H9 (cell line): Measurements from ENCODE around the gene ABCG2. TPM values are rescaled to one million over a fixed set of nuclear protein-coding genes. Genes with fewer than 3 reads are reported as not detected.

Source experiments
- DNase-seq: peaks from one replicate; pipeline ENCODE4 v3.0.0-alpha.2; 2017
- H2AFZ ChIP-seq: one replicate; pipeline ENCODE4 v1.6.1; 2013; ENCODE audit warnings: mild to moderate bottlenecking, low read length, control low read depth, moderate library complexity
- H2AK5ac ChIP-seq: 2 replicates; pipeline ENCODE4 v1.6.1; 2013; ENCODE audit warnings: low read length, control low read depth, mixed read lengths; ENCODE audit not compliant: insufficient read length
- H2BK120ac ChIP-seq: one replicate; pipeline ENCODE4 v1.6.1; 2013; ENCODE audit warnings: low read depth, mild to moderate bottlenecking, low read length, control low read depth, inconsistent platforms; ENCODE audit not compliant: poor library complexity, severe bottlenecking
- H2BK12ac ChIP-seq: 2 replicates; pipeline ENCODE4 v1.6.1; 2013; ENCODE audit warnings: low read length, control low read depth, mixed read lengths, low read depth; ENCODE audit not compliant: insufficient read length
- H2BK15ac ChIP-seq: 2 replicates; pipeline ENCODE4 v1.6.1; 2013; ENCODE audit warnings: low read depth, low read length, control low read depth
- H2BK20ac ChIP-seq: one replicate; pipeline ENCODE4 v1.6.1; 2013; ENCODE audit warnings: low read depth, mild to moderate bottlenecking, low read length, control low read depth, inconsistent platforms; ENCODE audit not compliant: poor library complexity, severe bottlenecking
- H2BK5ac ChIP-seq: 2 replicates; pipeline ENCODE4 v1.6.1; 2013; ENCODE audit warnings: low read length, control low read depth, mixed read lengths; ENCODE audit not compliant: insufficient read length
- H3K14ac ChIP-seq: 2 replicates; pipeline ENCODE4 v1.6.1; 2013; ENCODE audit warnings: low read length, control low read depth; ENCODE audit not compliant: insufficient read depth
- H3K18ac ChIP-seq: 2 replicates; pipeline ENCODE4 v1.6.1; 2013; ENCODE audit warnings: low read depth, mild to moderate bottlenecking, mixed read lengths, low read length, control low read depth; ENCODE audit not compliant: insufficient read length
- H3K23ac ChIP-seq: 2 replicates; pipeline ENCODE4 v1.6.1; 2013; ENCODE audit warnings: low read length, control low read depth, mixed read lengths, low read depth; ENCODE audit not compliant: insufficient read length
- H3K23me2 ChIP-seq: 2 replicates; pipeline ENCODE4 v1.6.1; 2013; ENCODE audit warnings: low read depth, mild to moderate bottlenecking, mixed read lengths, low read length, control low read depth; ENCODE audit not compliant: insufficient read length, poor library complexity, severe bottlenecking
- H3K27ac ChIP-seq: 2 replicates; pipeline ENCODE4 v1.5.1; 2013; ENCODE audit warnings: low read length, control low read depth, mixed read lengths, low read depth; ENCODE audit not compliant: insufficient read length
- H3K27me3 ChIP-seq: 2 replicates; pipeline ENCODE4 v1.6.1; 2013; ENCODE audit warnings: low read length, control low read depth, inconsistent platforms; ENCODE audit not compliant: insufficient read depth
- H3K4ac ChIP-seq: 2 replicates; pipeline ENCODE4 v1.6.1; 2013; ENCODE audit warnings: low read depth, mild to moderate bottlenecking, control low read depth, inconsistent platforms, low read length, moderate library complexity
- H3K4me1 ChIP-seq: 2 replicates; pipeline ENCODE4 v1.6.1; 2013; ENCODE audit warnings: low read length, control low read depth, inconsistent platforms; ENCODE audit not compliant: insufficient read depth
- H3K4me2 ChIP-seq: 2 replicates; pipeline ENCODE4 v1.6.1; 2013; ENCODE audit warnings: low read length, control low read depth, mixed read lengths; ENCODE audit not compliant: insufficient read length, insufficient read depth
- H3K56ac ChIP-seq: 2 replicates; pipeline ENCODE4 v1.6.1; 2013; ENCODE audit warnings: low read depth, mild to moderate bottlenecking, mixed read lengths, low read length, control low read depth; ENCODE audit not compliant: insufficient read length
- H3K79me1 ChIP-seq: 2 replicates; pipeline ENCODE4 v1.6.1; 2013; ENCODE audit warnings: low read depth, mild to moderate bottlenecking, moderate library complexity, low read length, control low read depth, inconsistent platforms; ENCODE audit not compliant: insufficient read depth, poor library complexity, severe bottlenecking
- H3K79me2 ChIP-seq: 2 replicates; pipeline ENCODE4 v1.6.1; 2013; ENCODE audit warnings: low read length, control low read depth, inconsistent platforms; ENCODE audit not compliant: insufficient read depth
- H3K9ac ChIP-seq: 2 replicates; pipeline ENCODE4 v1.6.1; 2013; ENCODE audit warnings: low read length, control low read depth, mixed read lengths; ENCODE audit not compliant: insufficient read length; ENCODE audit errors: extremely low read depth
- H3K9me3 ChIP-seq: one replicate; pipeline ENCODE4 v1.6.1; 2013; ENCODE audit warnings: low read depth, low read length, inconsistent platforms; ENCODE audit not compliant: control insufficient read depth
- H3T11ph ChIP-seq: one replicate; pipeline ENCODE4 v1.6.1; 2013; ENCODE audit warnings: mild to moderate bottlenecking, low read length, control low read depth, inconsistent platforms
- H4K20me1 ChIP-seq: one replicate; pipeline ENCODE4 v1.6.1; 2013; ENCODE audit not compliant: control insufficient read depth, insufficient read length, insufficient read depth
- H4K5ac ChIP-seq: 2 replicates; pipeline ENCODE4 v1.6.1; 2013; ENCODE audit warnings: low read depth, mild to moderate bottlenecking, mixed read lengths, low read length, control low read depth; ENCODE audit not compliant: insufficient read length
- H4K8ac ChIP-seq: replicated peaks from 2 replicates; pipeline ENCODE4 v1.6.1; 2013; ENCODE audit warnings: low read length, control low read depth, mixed read lengths, low read depth; ENCODE audit not compliant: insufficient read length
- H4K91ac ChIP-seq: 2 replicates; pipeline ENCODE4 v1.6.1; 2013; ENCODE audit warnings: low read depth, mild to moderate bottlenecking, moderate library complexity, mixed read lengths, low read length, control low read depth; ENCODE audit not compliant: insufficient read length
- H3K27ac Mint-ChIP-seq, 3 experiments: 2 replicates in 2 of 3; 3 replicates in 1 of 3; pipeline ENCODE4 v1.8.0; 2020 to 2021; ENCODE audit warnings: mixed read lengths in 3 of 3, mild to moderate bottlenecking in 1 of 3, moderate library complexity in 1 of 3
- H3K27me3 Mint-ChIP-seq: 2 replicates; pipeline ENCODE4 v1.8.0; 2021; ENCODE audit warnings: low read depth, mild to moderate bottlenecking, moderate library complexity, mixed read lengths
- H3K36me3 Mint-ChIP-seq, 3 experiments: 2 replicates in 2 of 3; 3 replicates in 1 of 3; pipeline ENCODE4 v1.8.0; 2020 to 2021; ENCODE audit warnings: low read depth in 3 of 3, mixed read lengths in 3 of 3; ENCODE audit not compliant: insufficient read depth in 1 of 3
- H3K4me1 Mint-ChIP-seq, 2 experiments: 2 replicates each; pipeline ENCODE4 v1.8.0; 2020; ENCODE audit warnings: mixed read lengths in 2 of 2
- H3K4me3 Mint-ChIP-seq, 2 experiments: 2 replicates in 1 of 2; 3 replicates in 1 of 2; pipeline ENCODE4 v1.8.0; 2020 to 2021; ENCODE audit warnings: mild to moderate bottlenecking in 2 of 2, mixed read lengths in 2 of 2, moderate library complexity in 1 of 2
- H3K9me3 Mint-ChIP-seq, 2 experiments: 2 replicates in 1 of 2; 3 replicates in 1 of 2; pipeline ENCODE4 v1.8.0; 2020; ENCODE audit warnings: mild to moderate bottlenecking in 2 of 2, mixed read lengths in 2 of 2, moderate library complexity in 1 of 2
- WGBS: extraction: QIAGEN DNeasy Blood & Tissue Kit; methylation state at CpG from one replicate; pipeline ENCODE4 v1.1.7; 2013; ENCODE audit warnings: missing lambda C conversion rate, low lambda C conversion rate, mixed read lengths; ENCODE audit not compliant: insufficient read length; ENCODE audit errors: extremely low coverage; 5-methylcytosine and 5-hydroxymethylcytosine counted together
- total RNA-seq: library from RNA; stranded (reverse); gene quantifications from 2 replicates; pipeline ENCODE4 v1.2.1, GENCODE V29; 2021
- TF ChIP-seq, protein P1 (sequence below): fragments of 200-600 bp; sonication (generic); conservative IDR thresholded peaks from 3 replicates; pipeline ENCODE4 v1.8.0; 2021; ENCODE audit warnings: antibody characterized with exemption, mild to moderate bottlenecking

ABCG2 gene
- total RNA-seq, 1 experiment from 2014 or later = 1.5 TPM

DNA sequence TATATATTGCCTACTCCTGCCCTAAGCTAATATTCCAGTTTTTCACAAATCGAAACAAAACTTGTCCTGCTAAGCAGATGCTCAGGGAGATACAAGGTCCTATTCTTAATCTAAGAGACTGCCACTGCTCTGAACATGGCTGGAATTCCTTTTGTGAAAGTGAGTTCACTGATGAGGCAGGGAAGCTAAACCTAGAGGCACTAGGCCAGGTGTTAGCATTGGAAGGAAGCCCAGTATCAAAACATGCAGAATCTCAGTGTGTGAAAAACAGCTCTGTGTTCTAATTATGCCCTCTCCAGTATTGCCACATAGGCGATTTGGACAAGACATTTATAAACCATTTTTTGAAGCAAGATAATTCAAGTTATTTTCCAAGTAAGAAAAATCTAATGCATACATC, 47.6 kb downstream of the ABCG2 start:
- Histone ChIP-seq H2AFZ (no peak overlapping the region), H3K18ac (no peak overlapping the region), H3K4ac (no peak overlapping the region), H3K4me1 (no peaks in the 10 kb centered on the region), H4K8ac (no peak overlapping the region), H3K9me3 (no peaks in the 10 kb centered on the region), H2BK15ac (no peak overlapping the region), H3K4me2 (no peak overlapping the region), H3K23me2 (no peaks in the 10 kb centered on the region), H2BK20ac (no peak overlapping the region), H3K79me1 (no peaks in the 10 kb centered on the region), H2BK120ac (no peak overlapping the region), H3K23ac (no peak overlapping the region), H3K56ac (no peak overlapping the region), H4K5ac (no peak overlapping the region), H3K27me3 (no peaks in the 10 kb centered on the region), H3K79me2 (no peaks in the 10 kb centered on the region), H2AK5ac (no peak overlapping the region), H3K9ac (no peak overlapping the region), H3K14ac (no peak overlapping the region), H2BK12ac (no peak overlapping the region), H2BK5ac (no peak overlapping the region), H3T11ph (no peak overlapping the region), H3K27ac (no peak overlapping the region), H4K91ac (no peak overlapping the region), H4K20me1 (no peaks in the 10 kb centered on the region)
- no peaks in the 10 kb centered on the region for H3K36me3 Mint-ChIP-seq
- TF ChIP-seq, protein P1, sequence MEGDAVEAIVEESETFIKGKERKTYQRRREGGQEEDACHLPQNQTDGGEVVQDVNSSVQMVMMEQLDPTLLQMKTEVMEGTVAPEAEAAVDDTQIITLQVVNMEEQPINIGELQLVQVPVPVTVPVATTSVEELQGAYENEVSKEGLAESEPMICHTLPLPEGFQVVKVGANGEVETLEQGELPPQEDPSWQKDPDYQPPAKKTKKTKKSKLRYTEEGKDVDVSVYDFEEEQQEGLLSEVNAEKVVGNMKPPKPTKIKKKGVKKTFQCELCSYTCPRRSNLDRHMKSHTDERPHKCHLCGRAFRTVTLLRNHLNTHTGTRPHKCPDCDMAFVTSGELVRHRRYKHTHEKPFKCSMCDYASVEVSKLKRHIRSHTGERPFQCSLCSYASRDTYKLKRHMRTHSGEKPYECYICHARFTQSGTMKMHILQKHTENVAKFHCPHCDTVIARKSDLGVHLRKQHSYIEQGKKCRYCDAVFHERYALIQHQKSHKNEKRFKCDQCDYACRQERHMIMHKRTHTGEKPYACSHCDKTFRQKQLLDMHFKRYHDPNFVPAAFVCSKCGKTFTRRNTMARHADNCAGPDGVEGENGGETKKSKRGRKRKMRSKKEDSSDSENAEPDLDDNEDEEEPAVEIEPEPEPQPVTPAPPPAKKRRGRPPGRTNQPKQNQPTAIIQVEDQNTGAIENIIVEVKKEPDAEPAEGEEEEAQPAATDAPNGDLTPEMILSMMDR = no peak
- H3K4me3 Mint-ChIP-seq = no peak overlapping the region
- no CpG with 5 or more reads among the region's 2 CpGs for WGBS
- H3K9me3 Mint-ChIP-seq = no peaks in the 10 kb centered on the region
- DNase-seq = no peak
- H3K27ac Mint-ChIP-seq = no peak overlapping the region
- H3K4me1 Mint-ChIP-seq = 0 out of 4 replicates have a peak, but pooled peaks cover 0 to 5% of the 10 kb centered on the region in 2 experiments
- no peaks in the 10 kb centered on the region for H3K27me3 Mint-ChIP-seq
